HG03064 (cell line): Measurements from ENCODE around the gene DGKQ.
"Not testable (repeated sequence)": the region's sequence is repeated elsewhere in the genome, so short reads cannot be mapped to it uniquely, and the experiment has no call there.

Source experiments
- ATAC-seq: cut with Tn5 transposase; IDR thresholded peaks from one replicate; pipeline ENCODE4 v1.9.1; 2021; ENCODE audit warnings: low read depth; ENCODE audit not compliant: unreplicated experiment

Gene DGKQ

GRCh38 chr4:982814-983213 is 9.4 kb upstream of the DGKQ start:
- ATAC-seq = no peak

DNA sequence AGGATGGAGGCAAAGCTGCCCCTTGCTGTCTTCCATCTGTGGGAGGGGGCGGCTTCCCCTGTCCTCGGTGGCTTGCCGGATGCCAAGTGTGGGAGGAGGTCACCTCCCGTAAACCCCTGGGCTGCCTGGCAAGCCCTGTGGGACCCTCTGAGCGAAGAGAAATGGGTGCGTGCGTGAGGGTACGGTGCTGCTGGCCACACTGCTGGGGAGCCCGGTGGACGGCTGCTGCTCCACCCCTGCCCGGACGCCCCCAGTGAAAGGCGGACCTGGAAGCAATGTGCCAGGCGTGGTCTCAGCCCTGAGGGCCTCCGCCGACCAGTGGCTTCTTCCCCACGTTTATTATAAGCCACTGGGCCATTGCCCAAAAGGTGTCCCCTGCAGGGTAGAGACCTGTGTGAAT is 8.9 kb upstream of the DGKQ start:
- no peak for ATAC-seq

GRCh38 chr4:978957-979701 is 5.8 kb upstream of the DGKQ start:
- ATAC-seq = no peak

DNA sequence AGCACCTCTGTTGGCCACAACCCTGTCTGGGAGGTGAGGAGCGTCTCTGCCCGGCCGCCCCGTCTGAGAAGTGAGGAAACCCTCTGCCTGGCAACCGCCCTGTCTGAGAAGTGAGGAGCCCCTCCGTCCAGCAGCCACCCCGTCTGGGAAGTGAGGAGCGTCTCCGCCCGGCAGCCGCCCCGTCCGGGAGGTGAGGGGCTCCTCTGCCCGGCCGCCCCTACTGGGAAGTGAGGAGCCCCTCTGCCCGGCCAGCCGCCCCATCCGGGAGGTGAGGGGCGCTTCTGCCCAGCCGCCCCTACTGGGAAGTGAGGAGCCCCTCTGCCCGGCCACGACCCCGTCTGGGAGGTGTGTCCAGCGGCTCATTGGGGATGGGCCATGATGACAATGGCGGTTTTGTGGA is 2.6 kb upstream of the DGKQ start:
- ATAC-seq = not testable (repeated sequence)

DNA sequence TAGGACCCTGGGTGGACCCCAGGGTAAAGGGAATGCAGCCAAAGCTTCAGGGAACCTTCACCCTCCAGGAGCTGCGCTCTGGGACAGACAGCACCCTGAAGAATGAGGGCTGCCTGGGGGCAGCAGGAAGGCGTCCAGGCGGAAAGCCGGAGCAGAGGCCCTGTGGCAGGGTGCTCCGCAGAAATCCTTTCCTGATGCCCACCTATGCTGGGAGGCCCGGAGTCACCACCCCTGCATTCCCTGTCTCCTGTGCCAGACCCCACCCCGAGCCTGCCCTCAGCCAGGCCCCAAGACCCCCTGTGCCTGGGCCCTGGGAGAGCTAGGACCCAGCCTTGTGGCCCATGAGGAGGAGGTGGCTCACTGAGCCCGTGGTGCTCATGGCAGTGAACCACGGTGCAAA is 1.3 kb upstream of the DGKQ start:
- ATAC-seq = no peak

DNA sequence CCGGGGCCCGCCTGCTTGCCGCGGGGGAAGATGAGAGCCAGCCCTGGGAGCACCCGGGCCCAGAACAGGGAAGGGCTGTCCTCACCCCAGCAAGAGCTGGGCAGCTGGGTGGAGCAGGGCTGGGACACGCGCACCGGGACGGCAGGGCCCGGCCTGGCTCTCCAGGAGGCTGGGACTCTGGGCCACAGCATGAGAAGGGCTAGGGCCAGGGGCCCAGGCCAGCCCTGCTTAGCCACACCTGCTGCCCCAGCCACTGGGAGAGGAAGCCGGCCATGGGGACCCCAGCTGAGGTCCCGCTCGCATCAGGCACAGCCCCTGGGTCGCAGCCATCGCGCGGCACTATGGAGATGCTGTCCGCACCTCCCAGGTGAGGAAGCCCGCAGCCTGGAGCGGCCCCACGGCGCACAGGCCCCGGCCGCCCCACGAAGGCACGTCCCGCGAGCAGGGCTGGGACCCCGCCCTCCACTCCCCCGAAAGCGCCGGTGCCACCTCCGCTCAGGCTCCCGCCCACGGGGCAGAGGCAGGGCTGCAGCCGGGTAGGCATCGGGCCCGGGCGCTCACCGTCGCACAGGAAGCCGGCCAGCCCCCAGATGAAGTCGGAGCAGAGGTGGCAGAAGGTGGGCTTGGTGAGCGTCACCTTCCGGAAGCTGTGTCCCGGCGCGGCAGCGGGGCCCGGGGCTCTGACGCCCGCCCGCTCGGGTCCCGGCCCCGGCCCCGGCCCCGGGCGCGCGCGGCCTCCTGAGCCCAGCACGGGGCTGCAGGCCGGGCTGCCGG is 531 bp downstream of the DGKQ start:
- peak; percentile 45 for ATAC-seq

GRCh38 chr4:971666-972500 is 1.5 kb downstream of the DGKQ start:
- ATAC-seq = no peak

- no peak for ATAC-seq
Observed at GRCh38 chr4:970854-971520, 2.4 kb downstream of the DGKQ start.

- no peak for ATAC-seq
Observed at GRCh38 chr4:970046-970745, 3.2 kb downstream of the DGKQ start.

GRCh38 chr4:968621-969394 is 4.6 kb downstream of the DGKQ start:
- ATAC-seq = no peak

DNA sequence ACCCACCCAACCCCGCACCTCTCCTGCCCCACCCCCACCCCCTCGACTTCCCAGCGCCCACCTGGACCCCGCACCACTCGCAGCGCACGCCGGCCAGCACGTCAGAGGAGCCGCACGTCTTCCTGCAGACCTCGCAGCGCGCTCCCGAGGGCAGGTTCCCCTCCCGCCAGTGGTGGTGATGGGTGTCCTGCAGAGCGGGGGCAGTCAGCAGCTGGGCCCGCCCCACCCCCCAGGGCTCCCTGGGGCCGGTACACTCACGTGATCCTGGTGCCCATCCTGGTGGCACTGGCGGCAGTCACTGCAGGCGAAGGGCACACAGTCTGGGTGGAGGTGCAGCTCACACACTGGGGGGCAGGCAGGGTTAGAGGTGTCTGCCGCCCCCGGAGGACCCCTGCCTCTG is 5.1 kb downstream of the DGKQ start:
- ATAC-seq = no peak

DNA sequence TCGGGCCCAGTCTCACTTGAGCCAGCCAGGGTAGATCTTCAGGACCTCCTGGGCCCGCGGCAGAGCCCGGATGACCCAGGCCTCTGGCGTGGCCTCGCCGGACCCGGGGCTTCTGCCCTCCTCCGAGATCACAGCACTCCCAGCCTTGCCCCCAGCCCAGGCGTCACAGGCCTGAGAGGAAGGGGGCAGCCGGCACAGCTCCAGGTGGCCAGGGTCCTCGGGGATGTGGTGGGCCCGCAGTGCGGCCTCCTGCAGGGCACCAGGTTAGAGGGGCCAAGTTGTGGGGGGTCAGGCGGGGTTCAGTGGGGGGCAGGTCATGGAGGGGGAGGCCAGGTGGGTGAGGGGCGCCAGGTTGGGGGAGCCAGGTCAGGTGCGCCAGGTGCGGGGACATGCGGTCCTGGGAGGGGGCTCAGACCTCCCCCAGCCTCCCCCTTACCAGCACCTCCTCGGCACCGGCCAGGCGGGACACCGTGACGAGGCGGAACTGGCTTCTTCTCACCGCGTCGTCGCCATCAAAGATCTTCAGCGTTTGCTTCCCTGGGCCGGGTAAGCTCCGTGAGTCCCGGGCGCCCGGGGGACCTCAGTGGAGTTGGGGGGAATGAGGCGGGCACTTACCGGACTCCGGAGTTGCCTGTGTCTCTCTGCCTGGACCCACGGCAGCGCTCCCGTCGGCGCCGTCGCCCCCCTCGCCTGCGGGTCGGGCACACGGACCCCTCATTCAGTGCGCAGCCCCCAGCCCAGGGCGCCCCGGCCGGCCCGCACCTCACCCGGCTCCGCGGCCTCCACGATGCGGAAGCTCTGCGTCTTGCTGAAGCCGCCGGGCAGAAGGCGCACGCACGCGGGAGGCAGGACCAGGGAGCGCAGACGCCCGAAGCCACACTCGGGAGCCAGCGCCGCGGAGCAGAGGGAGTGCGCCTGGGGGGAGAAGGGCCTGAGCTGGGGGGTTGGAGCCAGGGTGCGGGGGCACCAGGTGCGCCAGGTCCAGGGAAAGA is 6.0 kb downstream of the DGKQ start:
- ATAC-seq = no peak

DNA sequence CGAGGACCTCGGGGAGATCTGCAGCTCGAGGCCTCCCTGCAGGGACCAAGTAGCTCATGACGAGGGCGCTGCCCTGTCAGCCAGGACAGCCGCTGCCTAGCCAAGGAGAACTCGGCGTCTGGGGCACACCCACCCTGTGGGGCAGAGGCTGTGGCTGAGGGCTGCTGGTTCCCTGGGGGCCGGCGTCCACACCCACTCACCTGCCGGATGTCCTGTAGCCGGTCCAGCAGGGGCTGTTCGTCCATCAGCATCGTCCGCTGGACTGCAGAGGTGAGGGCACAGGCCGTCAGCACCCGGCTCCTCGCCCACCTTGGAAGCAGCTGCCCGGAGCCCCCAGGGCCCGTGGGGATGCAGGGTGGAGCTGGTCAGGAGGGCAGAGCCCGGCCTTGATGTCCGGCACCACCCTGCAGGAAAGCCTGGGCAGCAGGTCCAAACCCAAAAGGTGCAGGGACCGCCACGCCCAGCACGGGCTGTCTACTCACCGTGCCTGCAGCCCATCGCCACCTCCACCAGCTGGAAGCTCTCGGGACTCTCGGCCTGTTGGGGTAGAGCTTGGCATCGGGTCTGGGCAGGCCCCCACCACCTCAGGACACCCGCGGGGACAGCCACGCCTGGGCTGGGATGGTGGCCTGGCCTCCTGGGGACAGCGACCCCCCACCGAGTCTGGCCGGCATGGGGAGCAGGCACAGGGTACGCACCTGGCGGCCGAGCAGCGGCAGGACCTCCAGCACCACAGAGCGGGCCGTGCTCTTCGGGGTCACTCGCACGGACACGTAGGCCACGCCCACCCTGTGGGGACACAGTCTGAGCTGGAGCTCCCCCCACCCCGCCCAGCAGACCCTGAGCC is 6.9 kb downstream of the DGKQ start:
- no peak for ATAC-seq

- no peak for ATAC-seq
Observed at GRCh38 chr4:965766-966134, 7.6 kb downstream of the DGKQ start.

- no peak for ATAC-seq
Observed at GRCh38 chr4:965048-965765, 8.2 kb downstream of the DGKQ start.

- ATAC-seq = no peak
Observed at GRCh38 chr4:964346-965025, 8.9 kb downstream of the DGKQ start.
